Fibroblast of villous mesenchyme (primary cell): ENCODE measurements around the gene AP1M1. TPM values are rescaled to one million over a fixed set of nuclear protein-coding genes. Genes with fewer than 3 reads are reported as not detected.
A peak's percentile ranks its signal among the peaks of the same experiment; 100 is the strongest.

Source experiments
- DNase-seq: peaks from one replicate; pipeline ENCODE4 v3.0.0-alpha.2; 2010; ENCODE audit warnings: low read depth
- H3K4me3 ChIP-seq: 2 replicates; pipeline ENCODE4 v1.5.1; 2011; ENCODE audit warnings: low read depth, mild to moderate bottlenecking, low read length
- CTCF ChIP-seq: IDR thresholded peaks from 2 replicates; pipeline ENCODE4 v1.5.1; 2012; ENCODE audit warnings: low read depth, mild to moderate bottlenecking, low read length; ENCODE audit not compliant: insufficient read depth
- total RNA-seq: library from RNA; depleted of rRNA; stranded (reverse); fragments of >200 nt; gene quantifications from 2 replicates; pipeline ENCODE4 v1.2.3, GENCODE V29; 2012

Gene AP1M1
- total RNA-seq, 1 donor = 78.6 TPM

- no peak for DNase-seq
- peak overlapping the region; percentile 99 for H3K4me3 ChIP-seq
- no peak for TF ChIP-seq CTCF
Observed at GRCh38 chr19:16184665-16185122, 13.0 kb upstream of the AP1M1 start.

- peak; percentile 99 for DNase-seq
- TF ChIP-seq CTCF = no peak
- H3K4me3 ChIP-seq = peak within 1 kb of the TSS; percentile 99
Observed at GRCh38 chr19:16185123-16185767, 12.5 kb upstream of the AP1M1 start, which contains the start of gene FAM32A. Gene FAM32A, plus strand, starts transcription at chr19:16185410. Its CDS starts 33 bp downstream, at chr19:16185443.

GRCh38 chr19:16185768-16186123, 12.0 kb upstream of the AP1M1 start:
- TF ChIP-seq CTCF = peak; percentile 40
- peak; percentile 45 for DNase-seq
- H3K4me3 ChIP-seq = peak overlapping the region; percentile 99

GRCh38 chr19:16188521-16188920, 9.2 kb upstream of the AP1M1 start:
- no peak for TF ChIP-seq CTCF
- H3K4me3 ChIP-seq = no peak overlapping the region
- DNase-seq = no peak

- H3K4me3 ChIP-seq = no peak overlapping the region
- DNase-seq = no peak
- TF ChIP-seq CTCF = no peak
Observed at GRCh38 chr19:16190198-16190597, 7.5 kb upstream of the AP1M1 start.

GRCh38 chr19:16190736-16191135, 7.0 kb upstream of the AP1M1 start:
- no peak for TF ChIP-seq CTCF
- no peak for DNase-seq
- H3K4me3 ChIP-seq = no peak overlapping the region
